CD4-positive, alpha-beta T cell (primary cell): Measurements from ENCODE around the gene IFIT1. TPM values are rescaled to one million over a fixed set of nuclear protein-coding genes. Genes with fewer than 3 reads are reported as not detected.

Source experiments
- ATAC-seq: fragments of 200-7000 bp; cut with Tn5 transposase; one replicate; pipeline ENCODE4 v1.10.0; 2022; ENCODE audit warnings: mild to moderate bottlenecking; ENCODE audit not compliant: poor library complexity
- CTCF ChIA-PET: fragments of 350-600 bp; sonication (Branson Sonifier 250); formaldehyde crosslinking; loops from one replicate; lab custom pipeline; 2021; ENCODE audit warnings: antibody characterized with exemption, inconsistent platforms; lab: Charles Lee
- POLR2A ChIA-PET: fragments of 350-600 bp; sonication (Branson Sonifier 250); formaldehyde crosslinking; loops from one replicate; lab custom pipeline; 2021; ENCODE audit warnings: antibody characterized with exemption, inconsistent platforms; lab: Charles Lee
- DNase-seq, 14 experiments: peaks; one replicate each; pipeline ENCODE4 v3.0.0-alpha.2; 2013 to 2020; ENCODE audit warnings: mixed read lengths in 2 of 14
- H3K27ac ChIP-seq, 2 donors: one replicate each; pipeline versions ENCODE4 v1.5.1 to v1.7.0; 2013; ENCODE audit warnings: low read length in 2 of 2, low read depth in 1 of 2, mild to moderate bottlenecking in 1 of 2
- H3K27me3 ChIP-seq, 2 experiments: 1 replicate in 1 of 2; 2 replicates in 1 of 2; pipeline versions ENCODE4 v1.6.1 to v1.7.0; 2013; ENCODE audit warnings: low read length in 2 of 2, control low read depth in 1 of 2, mild to moderate bottlenecking in 1 of 2, moderate library complexity in 1 of 2; ENCODE audit not compliant: insufficient read depth in 2 of 2, control insufficient read depth in 1 of 2
- H3K36me3 ChIP-seq: one replicate; pipeline ENCODE4 v1.6.1; 2013; ENCODE audit warnings: low read length, control low read depth; ENCODE audit not compliant: insufficient read depth
- H3K4me1 ChIP-seq: one replicate; pipeline ENCODE4 v1.6.1; 2013; ENCODE audit warnings: low read length, control low read depth; ENCODE audit not compliant: insufficient read depth
- H3K4me3 ChIP-seq: one replicate; pipeline ENCODE4 v1.5.1; 2013; ENCODE audit warnings: mild to moderate bottlenecking, low read length, moderate library complexity
- H3K9me3 ChIP-seq, 2 experiments: 1 replicate in 1 of 2; 2 replicates in 1 of 2; pipeline versions ENCODE4 v1.6.1 to v1.7.0; 2013; ENCODE audit warnings: low read length in 2 of 2, mild to moderate bottlenecking in 2 of 2, control low read depth in 1 of 2, moderate library complexity in 1 of 2; ENCODE audit not compliant: control insufficient read depth in 1 of 2, insufficient read depth in 1 of 2
- H3K27ac Mint-ChIP-seq: one replicate; pipeline ENCODE4 v1.8.0; 2020; ENCODE audit warnings: mixed read lengths
- H3K27me3 Mint-ChIP-seq: one replicate; pipeline ENCODE4 v1.8.0; 2021; ENCODE audit warnings: mixed read lengths
- H3K36me3 Mint-ChIP-seq: one replicate; pipeline ENCODE4 v1.8.0; 2021; ENCODE audit warnings: low read depth, mixed read lengths
- H3K4me1 Mint-ChIP-seq: one replicate; pipeline ENCODE4 v1.8.0; 2021; ENCODE audit warnings: low read depth, mixed read lengths
- H3K4me3 Mint-ChIP-seq: one replicate; pipeline ENCODE4 v1.8.0; 2020; ENCODE audit warnings: mild to moderate bottlenecking, mixed read lengths
- H3K9me3 Mint-ChIP-seq: one replicate; pipeline ENCODE4 v1.8.0; 2020; ENCODE audit warnings: mixed read lengths
- intact Hi-C, 2 experiments: fragments of 100-400 bp; cut with DNase I in 1 of 2; cut with micrococcal nuclease in 1 of 2; formaldehyde crosslinking; loops; one replicate each; pipeline versions ENCODE4 v1.15.1 to v1.9.0; 2023 to 2025; cut with DNase I, micrococcal nuclease
- total RNA-seq, 174 experiments: library from RNA in 2 of 174; stranded (reverse) in 2 of 174; gene quantifications; one replicate each; pipeline ENCODE4 v1.2.3 and lab custom pipeline; 2021 to 2026
- TF ChIP-seq, protein P1 (sequence below): fragments of 200-600 bp; IDR thresholded peaks from one replicate; pipeline ENCODE4 v1.8.0; 2022; ENCODE audit warnings: antibody characterized with exemption, mild to moderate bottlenecking

Gene IFIT1
- total RNA-seq, 2 experiments from 2014 or later: 5.1 to 6.2 TPM

DNA sequence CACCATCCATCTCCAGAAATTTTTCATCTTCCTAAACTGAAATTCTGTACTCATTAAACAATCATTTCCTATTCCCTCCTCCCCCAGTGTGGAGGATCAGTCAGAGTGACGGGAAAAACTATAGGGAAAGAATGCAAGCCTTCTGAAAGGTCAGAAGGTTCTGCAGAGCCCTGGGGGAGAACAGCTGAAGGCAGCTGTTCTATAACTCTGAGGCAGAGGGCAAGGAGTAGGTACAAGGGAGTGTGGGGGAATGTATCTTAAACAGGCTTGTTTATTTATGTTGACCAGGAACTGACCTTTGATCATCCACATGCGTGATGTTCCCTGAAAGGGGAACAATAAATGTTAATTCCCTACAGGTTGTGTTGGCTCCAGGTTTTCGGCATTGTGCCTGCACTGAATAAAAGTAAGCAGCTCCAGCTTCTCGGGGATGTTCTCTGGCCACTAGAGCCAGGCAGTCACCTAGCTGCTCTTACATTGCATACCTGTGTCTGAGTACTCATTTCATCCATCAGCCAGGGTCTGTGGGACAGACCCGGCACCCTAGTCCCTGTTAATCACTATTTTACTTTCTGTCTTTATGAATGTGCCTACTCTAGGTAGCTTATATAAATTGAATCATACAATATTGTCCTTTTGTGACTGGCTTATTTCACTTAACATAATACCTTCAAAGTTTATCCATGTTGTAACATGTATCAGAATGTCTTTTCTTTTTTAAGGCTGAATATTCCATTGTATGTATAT, 5.8 kb downstream of the IFIT1 start:
- CTCF ChIA-PET: no interaction called here
- intact Hi-C loops: no loop called here
- Mint-ChIP-seq H3K36me3 (peaks cover 65% of the 10 kb centered on the region), H3K9me3 (no peaks in the 10 kb centered on the region), H3K27me3 (no peaks in the 10 kb centered on the region), H3K4me1 (peaks cover 72% of the 10 kb centered on the region), H3K4me3 (no peak overlapping the region), H3K27ac (no peak overlapping the region)
- TF ChIP-seq, protein P1, sequence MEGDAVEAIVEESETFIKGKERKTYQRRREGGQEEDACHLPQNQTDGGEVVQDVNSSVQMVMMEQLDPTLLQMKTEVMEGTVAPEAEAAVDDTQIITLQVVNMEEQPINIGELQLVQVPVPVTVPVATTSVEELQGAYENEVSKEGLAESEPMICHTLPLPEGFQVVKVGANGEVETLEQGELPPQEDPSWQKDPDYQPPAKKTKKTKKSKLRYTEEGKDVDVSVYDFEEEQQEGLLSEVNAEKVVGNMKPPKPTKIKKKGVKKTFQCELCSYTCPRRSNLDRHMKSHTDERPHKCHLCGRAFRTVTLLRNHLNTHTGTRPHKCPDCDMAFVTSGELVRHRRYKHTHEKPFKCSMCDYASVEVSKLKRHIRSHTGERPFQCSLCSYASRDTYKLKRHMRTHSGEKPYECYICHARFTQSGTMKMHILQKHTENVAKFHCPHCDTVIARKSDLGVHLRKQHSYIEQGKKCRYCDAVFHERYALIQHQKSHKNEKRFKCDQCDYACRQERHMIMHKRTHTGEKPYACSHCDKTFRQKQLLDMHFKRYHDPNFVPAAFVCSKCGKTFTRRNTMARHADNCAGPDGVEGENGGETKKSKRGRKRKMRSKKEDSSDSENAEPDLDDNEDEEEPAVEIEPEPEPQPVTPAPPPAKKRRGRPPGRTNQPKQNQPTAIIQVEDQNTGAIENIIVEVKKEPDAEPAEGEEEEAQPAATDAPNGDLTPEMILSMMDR: no peak
- Histone ChIP-seq H3K9me3 (no peaks in the 10 kb centered on the region), H3K36me3 (peaks cover 5% of the 10 kb centered on the region), H3K27ac (no peak overlapping the region), H3K4me1 (peaks cover 10% of the 10 kb centered on the region), H3K27me3 (no peaks in the 10 kb centered on the region), H3K4me3 (no peak overlapping the region)
- no peak for DNase-seq
- no peak for ATAC-seq
- POLR2A ChIA-PET: no interaction called here

DNA sequence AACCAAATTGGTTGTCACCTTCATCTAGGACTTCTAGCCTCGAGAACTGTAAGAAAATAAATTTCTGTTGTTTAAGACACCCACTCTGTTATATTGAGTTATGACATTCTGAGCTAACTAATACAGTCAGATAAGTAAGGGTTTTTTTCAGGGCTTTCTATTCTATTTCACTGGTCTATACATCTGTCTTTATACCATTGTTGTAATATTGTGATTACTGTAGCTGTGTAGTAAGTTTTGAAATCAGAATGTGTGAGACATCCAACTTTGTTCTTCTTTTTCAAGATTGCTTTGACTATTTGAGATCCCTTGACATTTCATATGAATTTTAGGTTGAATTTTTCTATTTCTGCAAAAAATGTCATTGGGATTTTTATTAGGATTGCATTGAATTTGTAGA, 7.5 kb downstream of the IFIT1 start:
- Mint-ChIP-seq H3K27ac (no peak overlapping the region), H3K36me3 (peaks cover 80% of the 10 kb centered on the region), H3K4me1 (peaks cover 54% of the 10 kb centered on the region), H3K27me3 (no peaks in the 10 kb centered on the region), H3K4me3 (no peak overlapping the region), H3K9me3 (no peaks in the 10 kb centered on the region)
- H3K9me3 ChIP-seq: no peaks in the 10 kb centered on the region
- ATAC-seq: no peak
- no peak for DNase-seq
- intact Hi-C loops: no loop called here
- ChIA-PET CTCF (no interaction called here), POLR2A (interaction anchor here (0.7 to 1.4 kb wide), 2 partner anchors 15 to 454 kb away, joined by 3 to 9 read pairs; partner anchors contain the start of gene IFIT5)
- no peak overlapping the region for H3K4me3 ChIP-seq
- H3K27me3 ChIP-seq: no peaks in the 10 kb centered on the region
- TF ChIP-seq, protein P1: no peak
- H3K36me3 ChIP-seq: peaks cover 15% of the 10 kb centered on the region
- H3K27ac ChIP-seq: no peak overlapping the region
- H3K4me1 ChIP-seq: peaks cover 3% of the 10 kb centered on the region

DNA sequence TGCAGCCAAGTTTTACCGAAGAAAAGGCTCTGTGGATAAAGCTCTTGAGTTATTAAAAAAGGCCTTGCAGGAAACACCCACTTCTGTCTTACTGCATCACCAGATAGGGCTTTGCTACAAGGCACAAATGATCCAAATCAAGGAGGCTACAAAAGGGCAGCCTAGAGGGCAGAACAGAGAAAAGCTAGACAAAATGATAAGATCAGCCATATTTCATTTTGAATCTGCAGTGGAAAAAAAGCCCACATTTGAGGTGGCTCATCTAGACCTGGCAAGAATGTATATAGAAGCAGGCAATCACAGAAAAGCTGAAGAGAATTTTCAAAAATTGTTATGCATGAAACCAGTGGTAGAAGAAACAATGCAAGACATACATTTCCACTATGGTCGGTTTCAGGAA, 10.6 kb downstream of the IFIT1 start:
- no peaks in the 10 kb centered on the region for H3K9me3 ChIP-seq
- no peak for ATAC-seq
- DNase-seq: no peak
- Mint-ChIP-seq H3K27ac (no peak overlapping the region), H3K4me1 (peaks cover 27% of the 10 kb centered on the region), H3K4me3 (no peak overlapping the region), H3K27me3 (no peaks in the 10 kb centered on the region), H3K36me3 (peaks cover 68% of the 10 kb centered on the region), H3K9me3 (no peaks in the 10 kb centered on the region)
- TF ChIP-seq, protein P1: no peak
- H3K27ac ChIP-seq: no peak overlapping the region
- H3K36me3 ChIP-seq: peaks cover 15% of the 10 kb centered on the region
- ChIA-PET POLR2A (interaction anchor here (1.1 to 2.9 kb wide), 3 partner anchors 11 to 13 kb away, joined by 3 to 10 read pairs (median 3); partner anchors contain the start of genes IFIT1 and IFIT5), CTCF (interaction anchor here (0.9 kb wide), 1 partner anchor 33 kb away, joined by 4 read pairs; no protein-coding TSS in a partner anchor)
- no peaks in the 10 kb centered on the region for H3K4me1 ChIP-seq
- intact Hi-C loops: no loop called here
- H3K4me3 ChIP-seq: no peak overlapping the region
- H3K27me3 ChIP-seq: no peaks in the 10 kb centered on the region
